ENCODE measurements around the gene CDS2. TPM values are rescaled to one million over a fixed set of nuclear protein-coding genes. Genes with fewer than 3 reads are reported as not detected.

Gene CDS2
- total RNA-seq, 1 donor from 2014 or later = 23.4 TPM

- TF ChIP-seq, protein P1, sequence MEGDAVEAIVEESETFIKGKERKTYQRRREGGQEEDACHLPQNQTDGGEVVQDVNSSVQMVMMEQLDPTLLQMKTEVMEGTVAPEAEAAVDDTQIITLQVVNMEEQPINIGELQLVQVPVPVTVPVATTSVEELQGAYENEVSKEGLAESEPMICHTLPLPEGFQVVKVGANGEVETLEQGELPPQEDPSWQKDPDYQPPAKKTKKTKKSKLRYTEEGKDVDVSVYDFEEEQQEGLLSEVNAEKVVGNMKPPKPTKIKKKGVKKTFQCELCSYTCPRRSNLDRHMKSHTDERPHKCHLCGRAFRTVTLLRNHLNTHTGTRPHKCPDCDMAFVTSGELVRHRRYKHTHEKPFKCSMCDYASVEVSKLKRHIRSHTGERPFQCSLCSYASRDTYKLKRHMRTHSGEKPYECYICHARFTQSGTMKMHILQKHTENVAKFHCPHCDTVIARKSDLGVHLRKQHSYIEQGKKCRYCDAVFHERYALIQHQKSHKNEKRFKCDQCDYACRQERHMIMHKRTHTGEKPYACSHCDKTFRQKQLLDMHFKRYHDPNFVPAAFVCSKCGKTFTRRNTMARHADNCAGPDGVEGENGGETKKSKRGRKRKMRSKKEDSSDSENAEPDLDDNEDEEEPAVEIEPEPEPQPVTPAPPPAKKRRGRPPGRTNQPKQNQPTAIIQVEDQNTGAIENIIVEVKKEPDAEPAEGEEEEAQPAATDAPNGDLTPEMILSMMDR (IDR thresholded peaks at IDR 0.05; ENCODE audit: insufficient read depth, low read length, severe bottlenecking) = no peak
- no peak for FAIRE-seq
- no peak for DNase-seq (ENCODE audit: low read depth)
Measured at GRCh38 chr20:5198651-5198924, 71.8 kb downstream of the CDS2 start.

GRCh38 chr20:5203380-5203779, 76.6 kb downstream of the CDS2 start:
- H3K4me3 ChIP-seq (ENCODE audit: low read depth, low read length) = no peak overlapping the region
- TF ChIP-seq, protein P1 (IDR thresholded peaks at IDR 0.05; ENCODE audit: insufficient read depth, low read length, severe bottlenecking) = no peak
- H3K27me3 ChIP-seq (ENCODE audit: control insufficient read depth, insufficient read depth, low read length) = no peaks in the 10 kb centered on the region
- DNase-seq (ENCODE audit: low read depth) (no peak), FAIRE-seq (no peak)
- no peaks in the 10 kb centered on the region for H3K36me3 ChIP-seq (ENCODE audit: control insufficient read depth, insufficient read depth, low read length)

More at GRCh38 chr20:5198651-5198924, 71.8 kb downstream of the CDS2 start:
- H3K36me3 ChIP-seq (ENCODE audit: control insufficient read depth, insufficient read depth, low read length) = peaks cover 2% of the 10 kb centered on the region
- no peak overlapping the region for H3K4me3 ChIP-seq (ENCODE audit: low read depth, low read length)
- no peaks in the 10 kb centered on the region for H3K27me3 ChIP-seq (ENCODE audit: control insufficient read depth, insufficient read depth, low read length)

DNA sequence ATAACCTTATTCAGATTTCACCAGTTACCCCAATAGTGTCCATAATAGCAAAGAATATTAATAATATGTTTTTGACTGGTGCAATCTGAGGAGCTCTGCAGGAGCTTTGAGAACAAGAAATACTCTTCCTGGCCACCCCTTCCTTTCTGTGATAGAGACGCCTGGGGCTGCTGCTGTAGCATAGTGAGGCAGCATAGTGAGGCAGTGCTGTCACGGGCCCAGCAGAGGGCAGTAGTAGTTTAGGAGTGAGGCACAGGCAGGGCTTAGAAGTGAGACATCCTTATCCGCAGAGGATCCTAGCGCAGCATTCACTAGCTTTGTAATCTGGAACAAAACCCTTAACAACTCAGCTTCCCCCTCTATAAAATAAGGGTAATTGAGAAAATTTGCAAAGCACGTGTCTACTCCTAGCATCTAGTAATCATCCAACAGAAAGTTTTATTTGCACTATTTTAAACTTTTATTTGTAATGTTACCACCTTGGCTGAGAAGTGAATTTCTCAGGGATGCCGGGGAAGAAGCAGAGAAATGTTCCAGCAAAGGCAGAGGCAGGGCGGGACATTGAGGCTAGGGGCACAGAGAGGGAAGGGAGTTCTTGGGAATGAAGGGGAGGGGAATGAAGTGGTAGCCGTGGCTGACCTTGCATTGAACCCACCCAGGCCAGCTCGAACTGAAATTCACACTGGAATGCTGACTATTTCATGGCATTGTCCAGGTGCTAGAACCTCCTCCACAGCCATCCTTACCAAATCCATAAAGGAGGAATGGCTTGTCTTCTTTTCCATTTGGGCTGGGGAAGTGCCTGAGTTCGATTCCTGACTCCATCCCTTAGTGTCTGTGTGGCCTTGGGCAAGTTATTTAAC, 78.8 kb downstream of the CDS2 start:
- Histone ChIP-seq H3K4me3 (ENCODE audit: low read depth, low read length) (no peak overlapping the region), H3K27me3 (ENCODE audit: control insufficient read depth, insufficient read depth, low read length) (no peaks in the 10 kb centered on the region), H3K36me3 (ENCODE audit: control insufficient read depth, insufficient read depth, low read length) (no peaks in the 10 kb centered on the region)
- TF ChIP-seq, protein P1 (IDR thresholded peaks at IDR 0.05; ENCODE audit: insufficient read depth, low read length, severe bottlenecking) = peak; percentile 91
- DNase-seq (ENCODE audit: low read depth) (peak; percentile 67), FAIRE-seq (no peak)

GRCh38 chr20:5207138-5207537, 80.3 kb downstream of the CDS2 start:
- FAIRE-seq = no peak
- Histone ChIP-seq H3K27me3 (ENCODE audit: control insufficient read depth, insufficient read depth, low read length) (no peaks in the 10 kb centered on the region), H3K36me3 (ENCODE audit: control insufficient read depth, insufficient read depth, low read length) (peaks cover 2% of the 10 kb centered on the region), H3K4me3 (ENCODE audit: low read depth, low read length) (no peak overlapping the region)
- no peak for DNase-seq (ENCODE audit: low read depth)
- TF ChIP-seq, protein P1 (IDR thresholded peaks at IDR 0.05; ENCODE audit: insufficient read depth, low read length, severe bottlenecking) = no peak

GRCh38 chr20:5211803-5212714, 85.3 kb downstream of the CDS2 start:
- Histone ChIP-seq H3K4me3 (ENCODE audit: low read depth, low read length) (no peak overlapping the region), H3K27me3 (ENCODE audit: control insufficient read depth, insufficient read depth, low read length) (no peaks in the 10 kb centered on the region), H3K36me3 (ENCODE audit: control insufficient read depth, insufficient read depth, low read length) (peaks cover 3% of the 10 kb centered on the region)
- peak; percentile 86 for FAIRE-seq
- DNase-seq (ENCODE audit: low read depth) = no peak
- TF ChIP-seq, protein P1 (IDR thresholded peaks at IDR 0.05; ENCODE audit: insufficient read depth, low read length, severe bottlenecking) = no peak
